Measurements from ENCODE around the gene SCYL3.

DNA sequence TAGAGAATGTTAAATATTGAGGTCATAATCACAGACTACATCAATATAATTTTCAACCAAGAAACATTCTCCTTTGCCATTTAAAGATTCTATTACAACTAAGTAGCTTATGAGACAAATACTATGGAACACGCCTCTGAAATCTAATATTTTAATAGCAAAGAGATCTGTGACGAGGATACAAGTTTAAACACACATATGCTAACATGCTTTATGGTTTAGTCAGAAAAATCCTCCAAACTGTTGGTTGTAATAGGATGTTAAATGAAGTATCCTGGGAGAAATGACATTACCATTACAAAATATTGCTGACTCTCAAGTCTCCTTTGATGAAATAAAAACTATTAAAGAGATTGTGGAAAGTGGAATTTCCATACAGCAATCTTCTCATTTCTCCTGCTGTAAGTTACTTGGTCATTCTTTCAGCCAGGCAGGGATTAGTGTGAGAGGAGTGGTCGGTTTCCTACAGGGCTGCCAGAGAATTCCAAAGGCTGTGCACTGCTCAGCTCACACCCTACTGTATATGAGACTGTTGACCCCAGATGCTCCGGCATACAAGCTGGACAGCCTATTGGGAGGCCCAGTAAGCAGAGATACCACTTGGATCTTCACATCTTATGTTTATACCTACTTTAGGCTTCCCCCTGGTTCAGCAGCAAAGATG lies 26.6 kb downstream of the SCYL3 start:
- TF ChIP-seq POLR2AphosphoS5 (IDR thresholded peaks at IDR 0.05) (no peak), EP300 (IDR thresholded peaks at IDR 0.05; ENCODE audit: low read depth) (no peak)
- TF ChIP-seq, protein P1, sequence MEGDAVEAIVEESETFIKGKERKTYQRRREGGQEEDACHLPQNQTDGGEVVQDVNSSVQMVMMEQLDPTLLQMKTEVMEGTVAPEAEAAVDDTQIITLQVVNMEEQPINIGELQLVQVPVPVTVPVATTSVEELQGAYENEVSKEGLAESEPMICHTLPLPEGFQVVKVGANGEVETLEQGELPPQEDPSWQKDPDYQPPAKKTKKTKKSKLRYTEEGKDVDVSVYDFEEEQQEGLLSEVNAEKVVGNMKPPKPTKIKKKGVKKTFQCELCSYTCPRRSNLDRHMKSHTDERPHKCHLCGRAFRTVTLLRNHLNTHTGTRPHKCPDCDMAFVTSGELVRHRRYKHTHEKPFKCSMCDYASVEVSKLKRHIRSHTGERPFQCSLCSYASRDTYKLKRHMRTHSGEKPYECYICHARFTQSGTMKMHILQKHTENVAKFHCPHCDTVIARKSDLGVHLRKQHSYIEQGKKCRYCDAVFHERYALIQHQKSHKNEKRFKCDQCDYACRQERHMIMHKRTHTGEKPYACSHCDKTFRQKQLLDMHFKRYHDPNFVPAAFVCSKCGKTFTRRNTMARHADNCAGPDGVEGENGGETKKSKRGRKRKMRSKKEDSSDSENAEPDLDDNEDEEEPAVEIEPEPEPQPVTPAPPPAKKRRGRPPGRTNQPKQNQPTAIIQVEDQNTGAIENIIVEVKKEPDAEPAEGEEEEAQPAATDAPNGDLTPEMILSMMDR (IDR thresholded peaks at IDR 0.05): no peak
